Germinal center (tissue), 1 donor: Measurements from ENCODE around the gene TSC2.
"Not testable (repeated sequence)": the region's sequence is repeated elsewhere in the genome, so short reads cannot be mapped to it uniquely, and the experiment has no call there.

Source experiments
- DNase-seq: peaks from one replicate; pipeline ENCODE4 v3.0.0; 2012; ENCODE audit warnings: mixed read lengths, low spot score

The TSC2 gene

DNA sequence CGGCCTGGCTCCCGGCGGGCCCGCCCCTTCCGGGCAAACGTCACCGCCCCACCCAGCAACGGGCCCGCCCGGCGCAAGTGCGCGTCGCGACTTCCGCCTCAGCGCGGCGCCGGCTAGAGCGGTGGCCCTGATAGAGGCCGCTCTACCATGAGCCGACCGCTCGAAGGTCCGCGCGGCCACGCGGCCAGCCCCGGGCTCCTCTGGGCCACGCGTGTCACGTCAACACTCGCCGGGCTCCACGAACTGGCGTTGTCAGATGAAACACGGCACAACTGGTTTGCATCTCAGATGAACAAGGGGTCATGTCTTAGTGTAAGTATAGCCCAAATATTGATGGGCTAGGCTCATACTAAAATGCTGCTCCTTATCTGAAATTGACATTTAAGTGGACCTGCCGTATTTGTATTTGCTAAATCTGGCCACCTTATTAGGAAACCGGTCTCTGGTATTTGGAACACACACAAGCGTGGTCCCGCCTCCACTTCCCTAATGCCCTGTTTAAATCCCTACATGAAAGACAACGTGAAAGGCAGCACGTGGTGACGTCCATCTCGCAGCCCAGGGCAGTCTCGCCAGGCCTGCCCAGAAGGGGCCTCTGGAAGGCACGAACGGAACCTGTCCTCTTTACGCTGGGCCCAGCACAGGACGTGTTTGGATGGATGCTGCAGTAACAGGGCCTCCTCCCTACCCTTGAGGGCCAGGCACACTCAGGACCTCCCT lies 37.8 kb upstream of the TSC2 start, which contains the start of gene ZNF598:
TSS of gene ZNF598 (minus strand) at position 31 of the 720 bp plus-strand sequence.
- peak; percentile 92 for DNase-seq

DNA sequence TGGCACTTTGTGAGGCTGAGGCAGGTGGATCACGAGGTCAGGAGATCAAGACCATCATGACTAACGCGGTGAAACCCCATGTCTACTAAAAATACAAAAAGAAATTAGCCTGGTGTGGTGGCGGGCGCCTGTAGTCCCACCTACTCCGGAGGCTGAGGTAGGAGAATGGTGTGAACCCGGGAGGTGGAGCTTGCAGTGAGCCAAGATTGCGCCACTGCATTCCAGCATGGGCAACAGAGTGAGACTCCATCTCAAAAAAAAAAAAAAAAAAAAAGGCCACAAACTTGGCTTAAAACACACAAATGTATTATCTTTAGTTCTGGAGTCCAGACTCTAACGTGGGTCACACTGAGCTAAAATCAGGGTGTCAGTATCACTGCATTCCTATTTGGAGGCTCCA lies 36.1 kb upstream of the TSC2 start:
- DNase-seq = not testable (repeated sequence)

DNA sequence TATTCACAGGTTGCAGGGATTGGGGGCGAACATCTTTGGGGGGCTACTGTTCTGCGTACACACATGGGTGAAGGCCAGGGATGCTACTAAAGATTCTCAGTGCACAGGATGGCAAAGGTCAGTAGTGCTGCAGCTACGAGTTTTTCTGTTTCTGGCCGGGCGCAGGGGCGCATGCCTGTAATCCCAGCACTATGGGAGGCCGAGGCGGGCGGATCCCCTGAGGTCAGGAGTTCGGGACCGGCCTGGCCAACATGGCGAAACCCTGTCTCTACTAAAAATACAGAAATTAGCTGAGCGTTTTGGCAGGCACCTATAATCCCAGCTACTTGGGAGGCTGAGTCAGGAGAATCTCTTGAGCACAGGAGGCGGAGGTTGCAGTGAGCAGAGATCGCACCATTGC lies 34.3 kb upstream of the TSC2 start:
- no peak for DNase-seq

- DNase-seq = no peak
Measured at GRCh38 chr16:2015117-2015946, 32.5 kb upstream of the TSC2 start.

DNA sequence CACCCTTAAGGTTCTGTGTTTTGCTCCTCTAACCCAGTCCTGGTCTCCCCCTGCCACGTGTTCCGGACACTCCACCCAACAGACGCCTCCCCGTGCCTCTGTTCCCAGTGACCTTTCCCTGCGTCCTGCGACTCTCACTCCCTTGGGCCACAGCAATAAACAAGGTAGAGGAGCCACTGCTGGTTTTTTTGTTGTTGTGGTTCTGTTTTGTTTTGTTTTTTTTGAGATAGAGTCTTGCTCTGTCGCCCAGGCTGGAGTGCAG lies 31.9 kb upstream of the TSC2 start:
- no peak for DNase-seq

GRCh38 chr16:2016407-2016922 lies 31.3 kb upstream of the TSC2 start:
- no peak for DNase-seq

DNA sequence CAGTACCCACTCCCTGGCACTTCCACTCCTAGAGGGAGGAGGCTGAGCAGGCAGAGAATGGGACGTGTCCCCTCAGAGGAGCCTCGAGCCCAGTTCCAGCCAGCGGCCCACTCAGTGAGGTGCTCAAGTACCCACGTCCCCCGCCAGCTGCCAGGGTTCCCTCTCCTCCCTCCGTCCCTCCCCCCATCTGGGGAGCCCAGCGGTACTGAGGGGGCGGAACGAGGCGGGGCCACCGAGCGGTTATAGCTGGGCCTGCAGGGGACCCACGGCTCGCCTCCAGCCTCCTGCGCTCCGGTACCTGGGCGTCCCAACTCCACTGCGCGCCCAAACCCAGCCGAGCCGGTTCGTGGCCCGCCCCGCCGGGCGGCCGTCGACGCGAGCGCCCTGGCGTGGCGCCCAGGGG lies 28.3 kb upstream of the TSC2 start, which contains the start of gene NPW:
TSS of gene NPW (plus strand) at position 268 of the 403 bp plus-strand sequence.
- no peak for DNase-seq

GRCh38 chr16:2019921-2020831 lies 27.6 kb upstream of the TSC2 start:
- no peak for DNase-seq

DNA sequence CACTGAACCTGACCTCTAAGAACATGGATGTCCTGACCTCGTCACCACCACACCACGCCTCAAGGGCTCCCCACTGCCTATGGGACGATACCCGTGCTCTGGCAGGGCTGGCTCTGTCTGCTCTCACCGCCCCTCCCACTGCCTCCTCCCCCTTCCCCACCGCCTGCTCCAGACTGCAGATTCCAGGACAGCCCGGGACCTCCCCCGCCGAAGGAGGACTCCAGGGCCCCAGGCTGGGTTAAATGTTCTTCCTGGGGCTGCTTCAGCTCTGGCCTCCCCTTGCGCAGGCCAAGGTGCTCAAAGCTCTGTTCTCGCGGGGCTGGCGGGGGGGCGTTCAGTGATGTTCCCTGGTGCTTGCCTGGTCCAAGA lies 25.1 kb upstream of the TSC2 start:
- no peak for DNase-seq

DNA sequence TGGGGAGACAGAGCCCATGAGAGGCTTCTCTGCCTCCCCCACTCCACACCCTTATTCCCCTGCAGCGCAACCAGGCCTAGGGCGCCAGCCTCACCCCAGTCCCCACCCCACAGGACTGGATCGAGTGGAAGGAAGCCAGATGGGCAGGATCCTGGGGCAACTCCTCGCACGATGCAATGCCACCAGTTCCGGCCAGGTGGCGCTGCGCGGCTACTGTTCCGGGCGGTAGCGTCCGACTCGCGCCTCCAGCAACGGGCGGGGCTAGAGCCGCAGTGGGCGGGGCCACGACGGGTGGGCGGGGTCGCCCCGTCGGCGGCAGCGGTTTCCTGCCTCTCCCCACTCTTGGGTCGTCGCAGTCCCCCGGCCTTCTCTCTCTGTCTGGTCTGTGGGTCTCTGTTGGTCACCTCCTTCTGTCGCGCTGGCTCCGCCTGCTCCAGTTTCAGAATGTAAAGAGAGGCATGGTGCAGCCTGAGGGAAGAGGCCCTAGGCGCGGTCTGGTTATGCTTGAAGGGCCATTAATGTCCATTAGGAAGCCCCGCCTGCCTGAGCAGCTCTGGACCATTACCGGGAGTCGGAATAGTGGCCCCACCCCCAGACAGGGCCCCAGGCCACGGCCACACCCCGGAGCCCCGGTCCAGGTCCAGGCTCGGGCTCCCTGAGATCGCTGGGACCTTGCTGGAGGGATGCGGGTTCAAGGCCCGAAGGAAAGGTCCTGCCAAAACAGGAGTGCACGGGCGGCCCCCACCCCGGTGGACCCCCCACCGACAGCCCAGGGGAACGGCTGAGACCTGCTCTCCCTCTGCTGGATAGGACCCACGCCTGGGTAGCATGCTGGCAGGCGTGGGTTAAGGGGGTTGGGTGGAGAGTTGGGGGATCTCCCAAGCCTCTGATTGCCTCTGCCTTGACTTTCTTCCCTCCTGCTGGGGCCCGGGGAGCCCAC lies 24.4 kb upstream of the TSC2 start:
- DNase-seq = peak; percentile 95

DNA sequence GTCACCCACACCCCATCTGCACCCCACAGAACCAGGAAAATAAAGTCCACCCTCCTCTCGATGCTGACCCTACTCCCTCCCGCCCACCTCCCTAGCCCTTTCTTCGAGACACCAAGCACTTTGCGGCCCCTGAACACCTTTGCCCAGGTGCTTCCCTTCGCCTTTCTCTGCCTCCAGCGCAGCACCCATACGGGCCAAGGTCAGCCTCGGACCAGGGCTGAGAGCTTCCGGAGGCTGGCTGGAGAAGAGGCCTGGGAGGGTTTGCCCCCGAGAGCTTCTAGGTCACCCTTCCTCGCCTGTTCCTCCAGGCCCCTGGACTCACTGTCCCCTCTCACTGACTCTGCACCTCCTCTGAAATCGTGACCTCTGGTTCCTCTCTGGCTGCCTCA lies 23.8 kb upstream of the TSC2 start:
- no peak for DNase-seq

DNA sequence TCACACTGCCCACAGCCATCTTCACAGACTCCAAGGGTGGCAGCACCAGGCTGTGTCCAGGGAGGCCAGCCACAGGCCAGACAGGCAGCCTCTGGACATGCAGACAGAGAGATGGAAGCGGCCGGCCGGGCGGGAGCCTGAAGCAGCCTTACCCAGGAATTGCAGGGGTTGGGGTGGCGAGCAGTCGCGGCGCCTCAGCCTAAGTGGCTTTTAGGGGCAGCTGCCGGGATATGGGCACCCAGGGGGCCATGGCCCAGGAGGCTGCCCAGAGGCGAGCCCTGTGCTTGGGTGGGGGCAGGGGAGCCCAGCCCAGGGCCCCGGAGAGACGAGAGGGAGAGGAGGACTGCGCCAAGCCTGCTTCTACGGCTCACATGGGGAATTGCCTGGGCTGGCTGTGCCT lies 22.5 kb upstream of the TSC2 start:
- no peak for DNase-seq

DNA sequence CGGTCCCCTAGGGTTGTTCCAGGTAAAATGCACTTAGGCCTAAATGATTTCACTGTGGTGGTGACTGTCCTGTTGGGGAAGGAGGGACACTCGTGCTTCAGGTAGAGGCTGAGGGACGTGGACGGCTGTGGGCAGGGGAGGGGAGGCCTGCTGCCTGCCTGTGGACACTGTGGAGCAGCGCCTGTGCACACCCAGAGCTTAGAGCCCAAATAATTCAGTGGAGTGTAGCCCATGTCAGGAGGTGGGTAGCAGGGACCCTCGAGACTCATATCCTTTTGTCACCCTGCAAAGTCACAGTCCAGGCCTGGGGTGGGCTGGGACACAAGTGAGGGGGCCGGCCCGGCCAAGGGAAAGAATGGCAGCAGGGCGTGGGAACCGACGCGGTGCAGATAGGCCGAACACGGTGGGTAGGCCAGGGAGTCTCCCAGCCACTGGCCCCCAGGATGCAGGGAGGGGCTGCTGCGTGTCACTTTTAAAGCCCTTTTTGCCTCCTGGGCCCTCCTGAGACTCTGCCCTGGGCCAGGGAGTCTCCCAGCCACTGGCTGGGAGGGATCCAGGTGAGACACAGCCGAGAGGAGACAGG lies 21.8 kb upstream of the TSC2 start:
- DNase-seq = no peak

- peak; percentile 41 for DNase-seq
Measured at GRCh38 chr16:2026461-2027023, 21.2 kb upstream of the TSC2 start, which contains the start of gene NHERF2. Gene NHERF2, plus strand, starts transcription at chr16:2026902. Its CDS starts 104 bp downstream, at chr16:2027006.

DNA sequence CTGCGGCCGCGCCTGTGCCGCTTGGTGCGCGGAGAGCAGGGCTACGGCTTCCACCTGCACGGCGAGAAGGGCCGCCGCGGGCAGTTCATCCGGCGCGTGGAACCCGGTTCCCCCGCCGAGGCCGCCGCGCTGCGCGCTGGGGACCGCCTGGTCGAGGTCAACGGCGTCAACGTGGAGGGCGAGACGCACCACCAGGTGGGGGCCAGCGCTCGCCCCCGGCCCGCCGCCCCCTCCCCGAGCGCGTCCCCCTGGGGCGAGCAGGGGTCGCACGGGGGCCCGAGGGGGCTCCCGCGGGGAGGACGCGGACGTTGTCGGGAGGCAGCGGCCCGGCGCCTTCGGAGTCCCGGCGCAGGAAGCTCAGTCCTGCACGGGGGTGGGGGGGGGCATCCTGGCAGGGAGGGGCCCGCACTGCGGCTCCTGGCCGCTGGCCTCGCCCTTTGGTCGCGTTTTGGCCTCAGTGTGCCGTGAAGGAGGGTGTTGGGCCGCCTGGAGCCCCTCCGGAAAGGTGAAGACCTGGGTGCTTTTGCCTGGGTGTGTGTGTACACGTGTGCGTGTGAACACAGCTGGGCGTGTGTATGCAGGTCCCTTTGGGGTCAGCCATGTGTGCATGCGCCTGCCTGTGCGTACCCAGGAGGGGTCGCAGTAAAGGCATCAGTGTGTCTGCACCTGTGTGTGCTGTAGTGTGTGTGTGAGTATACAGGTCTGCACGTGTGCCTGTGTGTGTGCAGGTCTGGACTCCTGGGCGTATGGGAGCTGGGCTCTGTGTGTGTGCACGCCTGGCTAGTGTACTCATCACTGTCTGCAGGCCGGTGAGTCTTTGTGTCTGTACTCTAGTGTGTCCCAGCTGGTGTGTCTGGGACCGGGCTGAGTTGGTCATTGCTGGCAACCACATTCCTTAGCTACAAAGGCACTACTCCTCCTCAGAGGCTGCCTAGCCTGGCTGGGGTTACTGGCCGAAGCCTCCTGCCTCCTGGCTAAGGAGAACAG lies 20.5 kb upstream of the TSC2 start:
- DNase-seq = no peak

DNA sequence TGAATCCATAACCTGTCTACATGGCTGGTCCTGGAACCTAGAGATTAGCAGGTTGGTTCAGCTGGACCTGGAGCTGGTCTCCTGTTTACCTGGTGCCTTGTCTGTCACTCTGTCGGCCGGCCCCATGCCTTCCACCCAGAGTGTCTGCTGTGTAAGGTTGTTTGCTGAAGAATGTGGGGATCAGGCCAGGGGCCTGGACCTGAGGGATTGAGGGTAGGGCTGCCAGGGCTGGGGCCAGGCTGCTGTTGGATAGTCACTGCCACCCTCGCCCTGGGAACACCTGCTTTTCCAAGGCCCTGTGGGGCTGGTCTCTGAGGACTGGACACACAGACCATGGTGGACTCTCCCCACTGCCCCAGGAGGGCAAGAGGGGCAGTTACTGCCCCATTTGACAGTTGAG lies 19.6 kb upstream of the TSC2 start:
- DNase-seq = no peak

- no peak for DNase-seq
Measured at GRCh38 chr16:2028620-2029220, 19.1 kb upstream of the TSC2 start.

- no peak for DNase-seq
Measured at GRCh38 chr16:2029350-2029749, 18.4 kb upstream of the TSC2 start.

DNA sequence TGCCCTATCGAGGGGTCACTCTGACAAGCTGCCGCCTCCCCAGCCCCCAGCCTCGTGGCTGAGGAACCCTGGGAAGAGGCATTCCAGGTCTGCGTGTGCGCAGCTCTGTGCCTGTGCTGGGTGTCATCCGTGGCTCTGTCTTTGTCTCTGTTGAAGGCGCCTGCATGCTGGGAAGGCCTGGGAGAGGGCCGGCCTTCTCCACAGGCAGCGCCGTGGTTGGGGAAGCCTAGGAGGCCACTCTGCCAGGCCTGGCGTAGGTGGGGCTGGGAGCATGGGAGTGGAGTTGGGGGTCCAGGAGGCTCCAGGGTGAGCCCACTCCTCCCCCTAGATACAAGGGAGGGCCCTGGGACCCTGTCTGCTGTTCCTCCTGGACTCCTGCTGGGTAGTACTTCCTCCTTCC lies 17.7 kb upstream of the TSC2 start:
- DNase-seq = no peak
